ENCODE measurements around the gene SMIM21.

Gene SMIM21

DNA sequence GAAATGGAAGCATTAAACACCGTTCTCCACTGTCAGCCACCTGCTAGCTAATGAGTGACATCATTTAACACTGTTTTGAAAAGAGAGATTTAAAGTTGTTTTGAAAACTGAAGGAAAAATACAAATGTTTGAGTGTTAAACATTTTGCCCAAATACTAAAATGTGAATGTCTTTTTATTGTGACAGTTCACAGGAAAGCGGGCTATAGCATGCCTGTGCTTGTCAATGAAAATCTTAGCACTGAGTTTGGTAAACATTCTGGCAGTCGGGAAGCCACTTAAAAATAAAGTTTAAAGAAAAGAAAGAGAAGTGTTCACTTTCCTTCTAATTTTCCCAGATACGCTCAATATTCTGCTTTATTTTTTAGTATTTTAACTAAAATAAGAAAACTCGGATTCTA, 40.3 kb upstream of the SMIM21 start:
- H3K79me2 ChIP-seq (ENCODE audit: low read length), result no peaks in the 10 kb centered on the region
- H3K4me3 ChIP-seq (ENCODE audit: low read length), result no peak overlapping the region
- no peak overlapping the region for H2AFZ ChIP-seq (ENCODE audit: low read length)
- H3K9me3 ChIP-seq (replicated peaks; ENCODE audit: insufficient read depth, low read length), result no peaks in the 10 kb centered on the region
- no peaks in the 10 kb centered on the region for H4K20me1 ChIP-seq (ENCODE audit: insufficient read depth, low read length)
- H3K36me3 ChIP-seq (replicated peaks; ENCODE audit: insufficient read depth, low read length), result no peaks in the 10 kb centered on the region
- no peak overlapping the region for H3K9ac ChIP-seq (ENCODE audit: low read length)
- no peaks in the 10 kb centered on the region for H3K27me3 ChIP-seq (replicated peaks; ENCODE audit: insufficient read depth, low read length)
- H3K27ac ChIP-seq (ENCODE audit: low read length), result no peak overlapping the region
- H3F3A ChIP-seq (ENCODE audit: insufficient read depth, low read length), result no peaks in the 10 kb centered on the region
- no peaks in the 10 kb centered on the region for H3K9me2 ChIP-seq (replicated peaks; ENCODE audit: insufficient read depth, low read length)
- no peak overlapping the region for H3K4me2 ChIP-seq (ENCODE audit: low read depth, low read length)
- TF ChIP-seq EZH2phosphoT487 (IDR thresholded peaks at IDR 0.05; ENCODE audit: low read length), result no peak
- TF ChIP-seq EZH2 (optimal IDR thresholded peaks at IDR 0.05; ENCODE audit: low read depth, low read length), result no peak
- TF ChIP-seq, protein P1, sequence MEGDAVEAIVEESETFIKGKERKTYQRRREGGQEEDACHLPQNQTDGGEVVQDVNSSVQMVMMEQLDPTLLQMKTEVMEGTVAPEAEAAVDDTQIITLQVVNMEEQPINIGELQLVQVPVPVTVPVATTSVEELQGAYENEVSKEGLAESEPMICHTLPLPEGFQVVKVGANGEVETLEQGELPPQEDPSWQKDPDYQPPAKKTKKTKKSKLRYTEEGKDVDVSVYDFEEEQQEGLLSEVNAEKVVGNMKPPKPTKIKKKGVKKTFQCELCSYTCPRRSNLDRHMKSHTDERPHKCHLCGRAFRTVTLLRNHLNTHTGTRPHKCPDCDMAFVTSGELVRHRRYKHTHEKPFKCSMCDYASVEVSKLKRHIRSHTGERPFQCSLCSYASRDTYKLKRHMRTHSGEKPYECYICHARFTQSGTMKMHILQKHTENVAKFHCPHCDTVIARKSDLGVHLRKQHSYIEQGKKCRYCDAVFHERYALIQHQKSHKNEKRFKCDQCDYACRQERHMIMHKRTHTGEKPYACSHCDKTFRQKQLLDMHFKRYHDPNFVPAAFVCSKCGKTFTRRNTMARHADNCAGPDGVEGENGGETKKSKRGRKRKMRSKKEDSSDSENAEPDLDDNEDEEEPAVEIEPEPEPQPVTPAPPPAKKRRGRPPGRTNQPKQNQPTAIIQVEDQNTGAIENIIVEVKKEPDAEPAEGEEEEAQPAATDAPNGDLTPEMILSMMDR (IDR thresholded peaks at IDR 0.05; ENCODE audit: low read length), result no peak
- H3K4me1 ChIP-seq (ENCODE audit: low read length), result no peaks in the 10 kb centered on the region
- DNase-seq, result no peak

- Histone ChIP-seq H3K27ac (ENCODE audit: low read length) (no peak overlapping the region), H3K4me2 (ENCODE audit: low read depth, low read length) (no peak overlapping the region), H3K4me3 (ENCODE audit: low read length) (no peak overlapping the region), H3K36me3 (replicated peaks; ENCODE audit: insufficient read depth, low read length) (no peaks in the 10 kb centered on the region), H3K9me2 (replicated peaks; ENCODE audit: insufficient read depth, low read length) (no peaks in the 10 kb centered on the region), H3K79me2 (ENCODE audit: low read length) (no peaks in the 10 kb centered on the region), H2AFZ (ENCODE audit: low read length) (no peak overlapping the region), H4K20me1 (ENCODE audit: insufficient read depth, low read length) (no peaks in the 10 kb centered on the region), H3F3A (ENCODE audit: insufficient read depth, low read length) (no peaks in the 10 kb centered on the region), H3K27me3 (replicated peaks; ENCODE audit: insufficient read depth, low read length) (no peaks in the 10 kb centered on the region), H3K9ac (ENCODE audit: low read length) (no peak overlapping the region), H3K4me1 (ENCODE audit: low read length) (no peaks in the 10 kb centered on the region), H3K9me3 (replicated peaks; ENCODE audit: insufficient read depth, low read length) (no peaks in the 10 kb centered on the region)
- TF ChIP-seq EZH2phosphoT487 (IDR thresholded peaks at IDR 0.05; ENCODE audit: low read length) (no peak), EZH2 (optimal IDR thresholded peaks at IDR 0.05; ENCODE audit: low read depth, low read length) (no peak)
- no peak for DNase-seq
These were observed 39.8 kb upstream of the SMIM21 start for GRCh38 chr18:75467281-75467795.

- Histone ChIP-seq H3K27ac (ENCODE audit: low read length) (no peak overlapping the region), H3K4me1 (ENCODE audit: low read length) (no peaks in the 10 kb centered on the region), H3K79me2 (ENCODE audit: low read length) (no peaks in the 10 kb centered on the region), H3F3A (ENCODE audit: insufficient read depth, low read length) (no peaks in the 10 kb centered on the region), H3K36me3 (replicated peaks; ENCODE audit: insufficient read depth, low read length) (no peaks in the 10 kb centered on the region), H3K9ac (ENCODE audit: low read length) (no peak overlapping the region), H4K20me1 (ENCODE audit: insufficient read depth, low read length) (no peaks in the 10 kb centered on the region), H3K9me2 (replicated peaks; ENCODE audit: insufficient read depth, low read length) (no peaks in the 10 kb centered on the region), H3K4me2 (ENCODE audit: low read depth, low read length) (no peak overlapping the region), H3K9me3 (replicated peaks; ENCODE audit: insufficient read depth, low read length) (no peaks in the 10 kb centered on the region), H3K27me3 (replicated peaks; ENCODE audit: insufficient read depth, low read length) (no peaks in the 10 kb centered on the region), H2AFZ (ENCODE audit: low read length) (no peak overlapping the region), H3K4me3 (ENCODE audit: low read length) (no peak overlapping the region)
- no peak for DNase-seq
- no peak for TF ChIP-seq EZH2phosphoT487 (IDR thresholded peaks at IDR 0.05; ENCODE audit: low read length)
- TF ChIP-seq, protein P1 (IDR thresholded peaks at IDR 0.05; ENCODE audit: low read length), result no peak
- no peak for TF ChIP-seq EZH2 (optimal IDR thresholded peaks at IDR 0.05; ENCODE audit: low read depth, low read length)
These were observed 36.9 kb upstream of the SMIM21 start for GRCh38 chr18:75464356-75464755.

GRCh38 chr18:75462178-75462832, 34.8 kb upstream of the SMIM21 start:
- no peak overlapping the region for H2AFZ ChIP-seq (ENCODE audit: low read length)
- H4K20me1 ChIP-seq (ENCODE audit: insufficient read depth, low read length), result no peaks in the 10 kb centered on the region
- H3K4me1 ChIP-seq (ENCODE audit: low read length), result no peaks in the 10 kb centered on the region
- no peaks in the 10 kb centered on the region for H3K79me2 ChIP-seq (ENCODE audit: low read length)
- no peaks in the 10 kb centered on the region for H3K9me2 ChIP-seq (replicated peaks; ENCODE audit: insufficient read depth, low read length)
- no peak overlapping the region for H3K27ac ChIP-seq (ENCODE audit: low read length)
- H3F3A ChIP-seq (ENCODE audit: insufficient read depth, low read length), result no peaks in the 10 kb centered on the region
- no peak for DNase-seq
- H3K4me3 ChIP-seq (ENCODE audit: low read length), result no peak overlapping the region
- no peaks in the 10 kb centered on the region for H3K9me3 ChIP-seq (replicated peaks; ENCODE audit: insufficient read depth, low read length)
- no peak for TF ChIP-seq EZH2 (optimal IDR thresholded peaks at IDR 0.05; ENCODE audit: low read depth, low read length)
- TF ChIP-seq EZH2phosphoT487 (IDR thresholded peaks at IDR 0.05; ENCODE audit: low read length), result no peak
- TF ChIP-seq, protein P1 (IDR thresholded peaks at IDR 0.05; ENCODE audit: low read length), result no peak
- H3K27me3 ChIP-seq (replicated peaks; ENCODE audit: insufficient read depth, low read length), result no peaks in the 10 kb centered on the region
- H3K36me3 ChIP-seq (replicated peaks; ENCODE audit: insufficient read depth, low read length), result no peaks in the 10 kb centered on the region
- H3K9ac ChIP-seq (ENCODE audit: low read length), result no peak overlapping the region
- H3K4me2 ChIP-seq (ENCODE audit: low read depth, low read length), result no peak overlapping the region
